Kidney (tissue), 14 donors: ENCODE data around the gene STAT6. TPM values are rescaled to one million over a fixed set of nuclear protein-coding genes. Genes with fewer than 3 reads are reported as not detected.

Experiments used
- DNase-seq, 5 donors: peaks; one replicate each; pipeline ENCODE4 v3.0.0-alpha.2; 2013 to 2020
- FAIRE-seq: peaks from 2 replicates; lab custom pipeline; 2012; peaks lifted over from hg19 to GRCh38; lab: Jason Lieb, UNC
- H3K27ac ChIP-seq, 2 donors: one replicate each; pipeline ENCODE4 v1.7.0; 2013; ENCODE audit warnings: low read depth in 2 of 2, low read length in 2 of 2, inconsistent platforms in 1 of 2
- H3K27me3 ChIP-seq: one replicate; pipeline ENCODE4 v1.7.1; 2013; ENCODE audit warnings: low read length, inconsistent platforms; ENCODE audit not compliant: control insufficient read depth, insufficient read depth
- H3K36me3 ChIP-seq, 3 donors: one replicate each; pipeline versions ENCODE4 v1.7.0 to v1.7.1; 2013; ENCODE audit warnings: low read length in 3 of 3, control low read depth in 1 of 3, inconsistent platforms in 1 of 3; ENCODE audit not compliant: insufficient read depth in 3 of 3, control insufficient read depth in 2 of 3
- H3K4me1 ChIP-seq, 3 donors: one replicate each; pipeline versions ENCODE4 v1.7.0 to v1.7.1; 2013; ENCODE audit warnings: low read length in 3 of 3, inconsistent platforms in 1 of 3, low read depth in 1 of 3; ENCODE audit not compliant: control insufficient read depth in 2 of 3, insufficient read depth in 2 of 3
- H3K4me3 ChIP-seq, 3 donors: one replicate each; pipeline versions ENCODE4 v1.7.0 to v1.8.1; 2013; ENCODE audit warnings: low read length in 3 of 3, control low read depth in 1 of 3, inconsistent platforms in 1 of 3
- H3K9ac ChIP-seq, 3 donors: one replicate each; pipeline versions ENCODE4 v1.7.0 to v1.7.1; 2013; ENCODE audit warnings: low read length in 3 of 3, control low read depth in 1 of 3, inconsistent platforms in 1 of 3
- H3K9me3 ChIP-seq, 3 donors: one replicate each; pipeline versions ENCODE4 v1.7.0 to v1.7.1; 2013; ENCODE audit warnings: low read length in 3 of 3, control low read depth in 1 of 3, inconsistent platforms in 1 of 3; ENCODE audit not compliant: control insufficient read depth in 2 of 3, insufficient read depth in 1 of 3
- intact Hi-C: fragments of 100-400 bp; cut with DNase I; formaldehyde crosslinking; loops from one replicate; pipeline ENCODE4 v1.11.1; 2022
- polyA plus RNA-seq: library from polyadenylated mRNA; stranded (reverse); fragments of 350-450 nt; fragmentation: Illumina TruSeq; extraction: RNeasy Lipid Tissue Mini Kit (QIAGEN cat#74804); gene quantifications from one replicate; pipeline ENCODE4 v1.2.3, GENCODE V29; 2014; ENCODE audit warnings: low read depth, low replicate concordance; ENCODE audit not compliant: insufficient read depth
- total RNA-seq: library from RNA; stranded (reverse); fragmentation: NEBNext Ultra II Directional; extraction: Animal tissue kit (Norgen Biotek cat#: 25700); gene quantifications from one replicate; pipeline ENCODE4 v1.2.1, GENCODE V29; 2021
- TF ChIP-seq, protein P1 (sequence below): IDR thresholded peaks from 3 replicates; pipeline ENCODE4 v1.5.1; 2012; ENCODE audit warnings: mild to moderate bottlenecking, moderate library complexity, borderline replicate concordance; ENCODE audit not compliant: insufficient read depth; ENCODE audit errors: extremely low read depth
- donor health status: control.
- donor health status: control.
- donor health status: control.
- donor health status: control.
- donor health status: control.
- donor health status: DM: yes; HTN: yes; CAD: no.
- donor health status: Normal renal cell carcinoma (clear cell type).

Gene STAT6
- total and polyA plus RNA-seq, 2 donors from 2014 or later, result 74.8 to 232 TPM

DNA sequence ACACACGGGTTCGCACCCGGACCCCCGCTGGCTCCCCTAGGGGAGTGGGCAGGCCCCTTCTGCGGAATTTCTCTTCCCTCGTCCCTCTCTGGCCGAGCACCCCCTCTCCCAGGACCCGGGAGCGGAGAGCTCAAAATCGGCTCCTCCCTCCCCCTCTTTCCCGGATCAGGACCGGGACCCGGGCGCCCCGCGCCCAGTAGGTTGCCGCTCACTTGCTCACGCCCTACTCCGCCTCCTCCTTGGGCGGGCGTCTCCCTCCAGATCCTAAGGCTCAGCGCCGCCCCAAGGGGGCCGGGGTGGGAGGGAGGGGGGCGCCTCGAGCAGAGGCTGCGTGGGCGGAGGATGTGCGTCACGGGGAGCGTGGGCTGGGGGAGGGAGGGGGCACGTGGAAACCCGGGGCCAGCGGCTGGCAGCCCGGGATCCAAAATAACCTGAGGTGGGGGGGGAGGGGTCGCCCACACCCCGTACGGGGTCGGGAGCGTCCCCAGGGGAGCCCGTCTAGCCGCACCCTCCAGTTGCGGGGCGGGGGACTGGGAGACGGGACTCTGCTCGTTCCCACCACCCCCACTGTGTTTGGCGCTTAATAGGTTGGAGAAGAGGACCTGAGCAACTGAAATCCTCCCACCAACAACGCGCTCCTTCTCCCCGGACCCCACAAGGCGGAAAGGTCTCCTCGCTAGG, 24.0 kb downstream of the STAT6 start:
- intact Hi-C loops, result no loop called here
- Histone ChIP-seq H3K36me3 (peaks cover under 1 to 12% (median 4%) of the 10 kb centered on the region in 3 donors), H3K9me3 (no peaks in the 10 kb centered on the region), H3K27me3 (no peaks in the 10 kb centered on the region), H3K27ac (peak overlapping the region; percentile 99 to 100), H3K4me3 (peak overlapping the region; percentile 65 to 93 (median 74)), H3K4me1 (peaks cover 5 to 16% (median 15%) of the 10 kb centered on the region in 3 donors), H3K9ac (peak overlapping the region; percentile 51 to 95 (median 91))
- DNase-seq (peak; percentile 82 to 99 (median 92)), FAIRE-seq (no peak)
- TF ChIP-seq, protein P1, sequence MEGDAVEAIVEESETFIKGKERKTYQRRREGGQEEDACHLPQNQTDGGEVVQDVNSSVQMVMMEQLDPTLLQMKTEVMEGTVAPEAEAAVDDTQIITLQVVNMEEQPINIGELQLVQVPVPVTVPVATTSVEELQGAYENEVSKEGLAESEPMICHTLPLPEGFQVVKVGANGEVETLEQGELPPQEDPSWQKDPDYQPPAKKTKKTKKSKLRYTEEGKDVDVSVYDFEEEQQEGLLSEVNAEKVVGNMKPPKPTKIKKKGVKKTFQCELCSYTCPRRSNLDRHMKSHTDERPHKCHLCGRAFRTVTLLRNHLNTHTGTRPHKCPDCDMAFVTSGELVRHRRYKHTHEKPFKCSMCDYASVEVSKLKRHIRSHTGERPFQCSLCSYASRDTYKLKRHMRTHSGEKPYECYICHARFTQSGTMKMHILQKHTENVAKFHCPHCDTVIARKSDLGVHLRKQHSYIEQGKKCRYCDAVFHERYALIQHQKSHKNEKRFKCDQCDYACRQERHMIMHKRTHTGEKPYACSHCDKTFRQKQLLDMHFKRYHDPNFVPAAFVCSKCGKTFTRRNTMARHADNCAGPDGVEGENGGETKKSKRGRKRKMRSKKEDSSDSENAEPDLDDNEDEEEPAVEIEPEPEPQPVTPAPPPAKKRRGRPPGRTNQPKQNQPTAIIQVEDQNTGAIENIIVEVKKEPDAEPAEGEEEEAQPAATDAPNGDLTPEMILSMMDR, result no peak

DNA sequence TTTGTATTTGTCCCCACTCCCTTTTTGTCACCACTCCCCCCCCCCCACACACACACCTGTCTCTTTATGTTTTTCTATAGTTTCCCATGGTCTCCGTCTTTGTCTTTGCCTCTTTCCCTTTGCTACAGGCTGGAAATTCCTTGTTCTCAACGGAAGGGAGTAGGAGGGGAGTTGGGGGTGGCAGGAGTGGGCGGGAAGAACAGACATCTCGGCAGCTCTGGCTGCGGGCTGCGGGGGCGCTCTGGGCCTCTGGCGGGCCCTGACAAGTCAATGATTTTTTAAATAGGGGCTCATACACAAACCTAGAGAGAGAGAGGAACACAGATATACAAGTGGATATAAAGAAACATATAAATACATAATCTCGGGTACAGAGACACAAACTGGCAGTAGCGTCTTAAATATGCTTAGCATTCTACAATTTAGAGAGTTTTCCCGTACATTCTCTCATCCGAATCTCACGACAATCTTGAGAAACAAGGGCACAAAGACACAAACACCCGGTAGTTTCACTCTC, 24.6 kb downstream of the STAT6 start:
- H3K9me3 ChIP-seq, result no peaks in the 10 kb centered on the region
- H3K4me3 ChIP-seq, result peak overlapping the region; percentile 65 to 93 (median 74)
- FAIRE-seq (no peak), DNase-seq (peak; percentile 90 to 97 (median 94))
- H3K4me1 ChIP-seq, result peaks cover 5 to 15% (median 14%) of the 10 kb centered on the region in 3 donors
- TF ChIP-seq, protein P1, result peak; percentile 28
- intact Hi-C loops, result no loop called here
- peak overlapping the region; percentile 53 to 91 (median 83) for H3K9ac ChIP-seq
- peaks cover 0 to 6% (median 4%) of the 10 kb centered on the region in 3 donors for H3K36me3 ChIP-seq
- H3K27ac ChIP-seq, result peak overlapping the region; percentile 99 to 100
- H3K27me3 ChIP-seq, result no peaks in the 10 kb centered on the region

DNA sequence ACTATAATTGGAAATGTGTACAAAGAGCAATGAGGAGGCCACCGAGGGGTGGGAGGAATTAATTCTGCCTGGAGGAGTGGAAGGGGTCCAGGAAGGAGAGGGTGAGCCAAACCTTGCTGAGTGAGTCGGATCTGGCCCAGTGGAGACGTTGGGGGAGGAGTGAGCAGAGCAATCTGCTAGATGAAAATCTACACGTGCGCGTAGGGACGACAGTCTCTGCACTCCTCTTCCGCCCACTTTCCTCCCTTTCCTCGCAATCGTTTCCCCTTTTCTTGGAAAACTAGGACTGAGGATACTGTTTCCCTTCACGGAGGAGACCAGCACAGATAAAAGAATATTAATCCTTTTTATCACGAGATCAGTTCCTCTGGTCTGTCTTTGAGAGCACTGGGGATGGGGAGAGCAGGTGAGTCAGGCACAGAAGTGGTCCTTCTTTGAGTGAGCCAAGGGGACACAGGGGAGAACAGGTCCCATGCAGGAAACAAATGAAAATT, 25.1 kb downstream of the STAT6 start:
- peak overlapping the region; percentile 53 to 84 (median 83) for H3K9ac ChIP-seq
- intact Hi-C loops, result no loop called here
- peaks cover 0 to 1% (median under 1%) of the 10 kb centered on the region in 3 donors for H3K36me3 ChIP-seq
- FAIRE-seq (no peak), DNase-seq (peak in 4 of 5 donors; percentile 84 to 94 (median 89))
- TF ChIP-seq, protein P1, result no peak
- peak overlapping the region; percentile 99 to 100 for H3K27ac ChIP-seq
- H3K27me3 ChIP-seq, result no peaks in the 10 kb centered on the region
- H3K4me1 ChIP-seq, result peaks cover 5 to 15% (median 13%) of the 10 kb centered on the region in 3 donors
- H3K9me3 ChIP-seq, result no peaks in the 10 kb centered on the region
- peak overlapping the region; percentile 65 to 93 (median 74) for H3K4me3 ChIP-seq
